Upper lobe of left lung (tissue), 6 donors: ENCODE data around the gene NEDD8. TPM values are rescaled to one million over a fixed set of nuclear protein-coding genes. Genes with fewer than 3 reads are reported as not detected.
A peak's percentile ranks its signal among the peaks of the same experiment; 100 is the strongest.
"Not testable (repeated sequence)": the region's sequence is repeated elsewhere in the genome, so short reads cannot be mapped to it uniquely, and the experiment has no call there.

Experiments
- ATAC-seq, 2 donors: fragments of 200-7000 bp; cut with Tn5 transposase; one replicate each; pipeline ENCODE4 v1.9.1; 2022; ENCODE audit warnings: mild to moderate bottlenecking in 2 of 2, moderate library complexity in 2 of 2; ENCODE audit not compliant: low FRiP score in 2 of 2
- DNase-seq, 2 donors: peaks; one replicate each; pipeline ENCODE4 v3.0.0-alpha.2; 2019 to 2020
- H3K27ac ChIP-seq, 4 donors: fragments of 200-600 bp; sonication (generic); one replicate each; pipeline ENCODE4 v1.5.1; 2016 to 2019
- H3K27me3 ChIP-seq, 4 donors: fragments of 200-600 bp; sonication (generic); one replicate each; pipeline ENCODE4 v1.5.1; 2017 to 2019
- H3K36me3 ChIP-seq, 4 donors: fragments of 200-600 bp; sonication (generic); one replicate each; pipeline ENCODE4 v1.5.1; 2016 to 2019
- H3K4me1 ChIP-seq, 4 donors: fragments of 200-600 bp; sonication (generic); one replicate each; pipeline ENCODE4 v1.5.1; 2018 to 2019
- H3K4me3 ChIP-seq, 4 donors: fragments of 200-600 bp; sonication (generic); one replicate each; pipeline ENCODE4 v1.5.1; 2017 to 2019; ENCODE audit warnings: mild to moderate bottlenecking in 2 of 4, moderate library complexity in 1 of 4
- H3K9me3 ChIP-seq, 4 donors: fragments of 200-600 bp; sonication (generic); one replicate each; pipeline ENCODE4 v1.5.1; 2018 to 2019
- CTCF ChIP-seq, 6 experiments: fragments of 450-650 bp in 4 of 6; fragments of 200-600 bp in 2 of 6; sonication (generic) in 2 of 6; IDR thresholded peaks; one replicate each; pipeline ENCODE4 v1.5.1; 2016 to 2019; ENCODE audit warnings: antibody characterized with exemption in 6 of 6
- EP300 ChIP-seq, 4 donors: sonication (generic); formaldehyde crosslinking; IDR thresholded peaks; one replicate each; pipeline ENCODE4 v1.5.1; 2017; ENCODE audit warnings: antibody characterized with exemption in 4 of 4, control low read depth in 2 of 4
- POLR2A ChIP-seq, 4 donors: fragments of 450-650 bp; IDR thresholded peaks; one replicate each; pipeline ENCODE4 v1.5.1; 2016 to 2017; ENCODE audit warnings: antibody characterized with exemption in 4 of 4, mild to moderate bottlenecking in 2 of 4
- POLR2AphosphoS5 ChIP-seq, 2 donors: sonication (generic); formaldehyde crosslinking; IDR thresholded peaks; one replicate each; pipeline ENCODE4 v1.5.1; 2017; ENCODE audit warnings: antibody characterized with exemption in 2 of 2
- WGBS, 2 donors: methylation state at CpG; one replicate each; pipeline ENCODE4 v1.1.5; 2017 to 2018; 5-methylcytosine and 5-hydroxymethylcytosine counted together
- total RNA-seq, 6 donors: library from RNA; depleted of rRNA in 4 of 6; stranded (reverse); fragments of >200 nt in 4 of 6; gene quantifications; one replicate each; pipeline versions ENCODE4 v1.1.0 to v1.2.1, GENCODE V29; 2016 to 2021
- donor health status: DM: no; HTN: no; CAD: no; lungs with moderate emphysema.
- donor health status: DM: no; HTN: yes; CAD: no; lungs with severe emphysema.

The NEDD8 gene
- total RNA-seq, 6 donors from 2014 or later: 39.8 to 144 (median 121) TPM

DNA sequence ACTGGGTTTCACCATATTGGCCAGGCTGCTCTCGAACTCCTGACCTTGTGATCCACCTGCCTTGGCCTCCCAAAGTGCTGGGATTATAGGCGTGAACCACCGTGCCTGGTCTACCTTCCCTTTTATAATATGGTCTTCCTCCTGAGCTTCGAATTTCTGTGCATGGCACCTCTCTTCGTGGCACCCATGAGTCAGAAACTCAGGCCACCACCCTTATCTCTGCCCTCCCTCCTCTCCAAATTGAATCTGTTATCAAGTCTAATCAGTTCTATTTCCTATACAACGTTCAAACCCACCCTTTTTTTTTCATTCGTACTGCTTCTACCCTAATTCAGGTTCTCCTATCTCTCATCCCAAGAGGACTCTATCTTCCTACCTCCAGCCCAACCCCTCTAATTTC is 15.3 kb upstream of the NEDD8 start:
- ATAC-seq (no peak), DNase-seq (no peak)
- WGBS, 2 donors: 72 to 80% methylated on average over 7 of the region's 7 CpGs
- H3K36me3 ChIP-seq: peaks cover 0 to 3% (median 0%) of the 10 kb centered on the region in 4 donors
- no peaks in the 10 kb centered on the region for H3K27me3 ChIP-seq
- H3K9me3 ChIP-seq: no peaks in the 10 kb centered on the region
- peaks cover 6 to 16% (median 7%) of the 10 kb centered on the region in 4 donors for H3K4me1 ChIP-seq
- H3K27ac ChIP-seq: no peak overlapping the region
- H3K4me3 ChIP-seq: no peak overlapping the region
- TF ChIP-seq POLR2AphosphoS5 (IDR thresholded peaks at IDR 0.05) (no peak), CTCF (IDR thresholded peaks at IDR 0.05) (no peak), POLR2A (IDR thresholded peaks at IDR 0.05) (no peak), EP300 (IDR thresholded peaks at IDR 0.05) (no peak)

DNA sequence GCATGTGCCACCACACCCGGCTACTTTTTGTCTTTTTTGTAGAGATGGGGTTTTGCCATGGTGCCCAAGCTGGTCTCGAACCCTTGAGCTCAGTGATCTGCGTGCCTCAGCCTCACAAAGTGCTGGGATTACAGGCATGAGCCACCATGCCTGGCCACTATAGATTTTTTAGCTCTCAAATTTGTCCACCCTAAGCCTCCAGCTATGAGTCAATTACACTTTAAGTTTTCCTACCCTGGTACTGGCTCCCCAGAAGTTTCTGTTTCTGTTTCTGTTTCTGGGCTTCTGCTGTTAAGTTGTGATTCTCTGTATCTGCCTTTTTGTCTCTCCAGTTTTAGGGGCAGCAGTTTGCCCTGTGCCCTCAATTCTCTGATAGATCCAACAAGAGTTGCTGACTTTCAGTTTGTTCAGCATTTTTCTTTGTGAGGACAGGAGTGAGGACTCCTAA is 14.6 kb upstream of the NEDD8 start:
- ATAC-seq (no peak), DNase-seq (peak in 1 of 2 donors; percentile 6)
- H3K4me3 ChIP-seq: no peak overlapping the region
- H3K27me3 ChIP-seq: no peaks in the 10 kb centered on the region
- no peaks in the 10 kb centered on the region for H3K36me3 ChIP-seq
- H3K9me3 ChIP-seq: no peaks in the 10 kb centered on the region
- H3K4me1 ChIP-seq: peaks cover 6 to 11% (median 9%) of the 10 kb centered on the region in 4 donors
- TF ChIP-seq POLR2AphosphoS5 (IDR thresholded peaks at IDR 0.05): no peak
- no peak for TF ChIP-seq EP300 (IDR thresholded peaks at IDR 0.05)
- no peak for TF ChIP-seq CTCF (IDR thresholded peaks at IDR 0.05)
- 82 to 83% methylated on average over 3 of the region's 3 CpGs for WGBS, 2 donors
- peak overlapping the region; percentile 11 to 64 (median 25) for H3K27ac ChIP-seq

DNA sequence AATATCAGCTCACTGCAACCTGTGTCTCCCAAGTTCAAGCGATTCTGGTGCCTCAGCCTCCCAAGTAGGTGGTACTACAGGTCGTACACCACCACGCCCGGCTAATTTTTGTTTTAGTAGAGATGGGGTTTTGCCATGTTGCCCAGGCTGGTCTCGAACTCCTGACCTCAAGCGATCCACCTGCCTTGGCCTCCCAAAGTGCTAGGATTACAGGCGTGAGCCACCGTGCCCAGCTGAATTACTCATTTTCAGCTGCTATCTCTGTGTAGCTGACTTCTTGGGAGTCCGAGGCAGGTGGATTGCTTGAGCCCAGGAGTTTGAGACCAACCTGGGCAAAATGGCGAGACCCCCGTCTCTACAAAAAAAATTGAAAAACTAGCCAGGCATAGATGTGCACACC is 13.2 kb upstream of the NEDD8 start:
- not testable (repeated sequence) for H3K36me3 ChIP-seq, ATAC-seq, DNase-seq, H3K27me3 ChIP-seq, H3K27ac ChIP-seq, H3K4me3 ChIP-seq, H3K9me3 ChIP-seq
- WGBS, 2 donors: 95% methylated on average over 11 of the region's 11 CpGs
- peaks cover 19 to 25% (median 21%) of the 10 kb centered on the region in 4 donors for H3K4me1 ChIP-seq

DNA sequence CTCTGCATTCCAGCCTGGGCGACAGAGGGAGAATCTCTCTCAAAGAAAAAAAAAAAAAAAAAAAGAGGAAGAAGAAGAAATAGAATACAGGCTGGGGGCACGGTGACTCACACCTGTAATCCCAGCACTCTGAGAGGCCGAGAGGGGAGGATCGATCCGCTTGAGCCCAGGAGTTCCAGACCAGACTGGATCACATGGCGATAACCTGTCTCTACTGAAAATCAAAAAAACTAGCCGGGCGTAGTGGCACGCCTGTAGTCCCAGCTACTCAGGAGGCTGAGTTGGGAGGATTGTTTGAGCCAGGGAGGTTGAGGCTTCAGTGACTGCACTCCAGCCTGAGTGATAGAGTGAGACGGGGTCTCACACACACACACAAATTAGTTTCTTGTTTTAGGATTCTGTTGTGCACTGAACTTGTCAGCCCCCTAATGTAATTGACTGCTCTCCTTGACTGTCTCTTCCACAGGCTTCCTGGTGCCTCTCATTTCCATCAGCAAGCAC is 11.2 kb upstream of the NEDD8 start:
- 44 to 47% methylated on average over 10 of the region's 10 CpGs for WGBS, 2 donors
- Histone ChIP-seq H3K27me3 (no peaks in the 10 kb centered on the region), H3K9me3 (no peaks in the 10 kb centered on the region), H3K4me3 (peak overlapping the region; percentile 60 to 93 (median 63)), H3K4me1 (peaks cover 34 to 44% (median 38%) of the 10 kb centered on the region in 4 donors), H3K36me3 (peaks cover 2 to 29% (median 26%) of the 10 kb centered on the region in 4 donors), H3K27ac (peak overlapping the region; percentile 97 to 100 (median 98))
- DNase-seq: peak in 1 of 2 donors; percentile 41
- TF ChIP-seq POLR2A (IDR thresholded peaks at IDR 0.05) (no peak), CTCF (IDR thresholded peaks at IDR 0.05) (no peak), POLR2AphosphoS5 (IDR thresholded peaks at IDR 0.05) (no peak), EP300 (IDR thresholded peaks at IDR 0.05) (no peak)
- peak in 1 of 2 donors; percentile 0 for ATAC-seq

GRCh38 chr14:24241829-24242443 is 9.8 kb upstream of the NEDD8 start:
- H3K4me3 ChIP-seq: peak overlapping the region; percentile 61 to 93 (median 66)
- H3K4me1 ChIP-seq: peaks cover 34 to 46% (median 38%) of the 10 kb centered on the region in 4 donors
- peak overlapping the region; percentile 97 to 100 (median 98) for H3K27ac ChIP-seq
- no peaks in the 10 kb centered on the region for H3K9me3 ChIP-seq
- no peaks in the 10 kb centered on the region for H3K27me3 ChIP-seq
- TF ChIP-seq POLR2AphosphoS5 (IDR thresholded peaks at IDR 0.05) (no peak), EP300 (IDR thresholded peaks at IDR 0.05) (no peak), CTCF (IDR thresholded peaks at IDR 0.05) (peak; percentile 57 to 90 (median 88)), POLR2A (IDR thresholded peaks at IDR 0.05) (no peak)
- peak; percentile 96 to 98 for ATAC-seq
- peaks cover 12 to 43% (median 40%) of the 10 kb centered on the region in 4 donors for H3K36me3 ChIP-seq
- WGBS, 2 donors: 2 to 4% methylated on average over 16 to 33 of the region's 39 CpGs
- peak; percentile 95 to 97 for DNase-seq
